Activated naive CD4-positive, alpha-beta T cell treated with anti-CD3 and anti-CD28 coated beads for 36 hours (primary cell): ENCODE measurements around the gene NAA10. TPM values are rescaled to one million over a fixed set of nuclear protein-coding genes. Genes with fewer than 3 reads are reported as not detected.

Experiments used
- CTCF ChIA-PET: fragments of 350-600 bp; sonication (Branson Sonifier 250); formaldehyde crosslinking; loops from one replicate; lab custom pipeline; 2021; ENCODE audit warnings: antibody characterized with exemption; lab: Charles Lee
- DNase-seq: peaks from one replicate; pipeline ENCODE4 v3.0.0-alpha.2; 2020
- H3K27ac Mint-ChIP-seq: one replicate; pipeline ENCODE4 v1.8.0; 2021; ENCODE audit warnings: mild to moderate bottlenecking, mixed read lengths
- H3K27me3 Mint-ChIP-seq: one replicate; pipeline ENCODE4 v1.8.0; 2021; ENCODE audit warnings: low read depth, mixed read lengths
- H3K36me3 Mint-ChIP-seq: one replicate; pipeline ENCODE4 v1.8.0; 2021; ENCODE audit warnings: low read depth, mixed read lengths
- H3K4me1 Mint-ChIP-seq: one replicate; pipeline ENCODE4 v1.8.0; 2021; ENCODE audit warnings: low read depth, mixed read lengths
- H3K4me3 Mint-ChIP-seq: one replicate; pipeline ENCODE4 v1.8.0; 2021; ENCODE audit warnings: mild to moderate bottlenecking, moderate library complexity, mixed read lengths
- H3K9me3 Mint-ChIP-seq: one replicate; pipeline ENCODE4 v1.8.0; 2021; ENCODE audit warnings: mixed read lengths
- intact Hi-C: fragments of 100-400 bp; cut with micrococcal nuclease; formaldehyde crosslinking; loops from one replicate; pipeline ENCODE4 v1.15.1; 2023
- total RNA-seq, 2 experiments: library from RNA; stranded (reverse); gene quantifications; one replicate each; pipeline ENCODE4 v1.2.3, GENCODE V29; 2021

NAA10 gene
- total RNA-seq, 2 experiments from 2014 or later, result 120 to 121 TPM

DNA sequence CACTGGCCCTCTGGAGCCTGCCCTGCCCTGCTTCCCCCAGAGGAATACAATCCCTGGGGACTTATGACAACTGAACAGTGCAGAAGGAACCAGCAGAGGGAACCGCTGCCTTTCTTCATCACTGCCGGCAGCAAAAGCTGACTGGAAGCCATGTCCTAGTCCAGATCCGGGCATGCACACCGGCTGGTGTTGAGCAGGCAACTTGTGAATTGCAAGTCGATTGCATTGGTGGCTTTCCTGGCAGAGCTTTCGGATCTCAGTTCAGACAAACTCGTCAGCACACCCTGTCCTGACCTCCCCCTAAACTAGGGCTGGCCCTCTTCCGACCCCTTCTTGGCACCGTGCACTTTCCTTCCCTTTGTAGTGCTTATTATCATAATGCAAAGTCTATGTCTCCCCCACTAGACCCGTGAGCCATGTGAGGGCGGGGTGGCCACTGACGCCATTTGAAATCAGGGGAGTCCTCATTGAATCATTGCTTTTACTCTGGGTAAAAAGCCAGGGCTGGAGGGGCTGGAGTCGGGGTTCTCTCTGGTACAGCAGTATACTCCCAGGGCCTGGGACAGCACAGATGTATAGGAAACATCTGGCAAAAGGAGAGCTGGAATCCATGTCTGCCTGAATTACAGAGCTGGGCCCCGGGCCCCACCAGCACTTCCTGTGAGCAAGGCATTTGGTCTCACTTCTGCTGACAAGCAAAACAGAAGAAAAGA is 10.5 kb downstream of the NAA10 start:
- peak; percentile 71 for DNase-seq
- H3K4me3 Mint-ChIP-seq, result peak overlapping the region; percentile 92
- intact Hi-C loops, result loop anchor here (1.0 to 2.0 kb wide), 3 partner anchors 23 to 200 kb away; partner anchors contain the start of genes ABCD1 and BCAP31
- H3K27me3 Mint-ChIP-seq, result no peaks in the 10 kb centered on the region
- H3K36me3 Mint-ChIP-seq, result peaks cover 25% of the 10 kb centered on the region
- H3K4me1 Mint-ChIP-seq, result peaks cover 27% of the 10 kb centered on the region
- no peaks in the 10 kb centered on the region for H3K9me3 Mint-ChIP-seq
- CTCF ChIA-PET, result interaction anchor here (0.7 to 10.6 kb wide), 6 partner anchors 9 to 449 kb away, joined by 3 to 82 read pairs (median 4); partner anchors contain the start of genes FLNA and RENBP
- peak overlapping the region; percentile 98 for H3K27ac Mint-ChIP-seq

DNA sequence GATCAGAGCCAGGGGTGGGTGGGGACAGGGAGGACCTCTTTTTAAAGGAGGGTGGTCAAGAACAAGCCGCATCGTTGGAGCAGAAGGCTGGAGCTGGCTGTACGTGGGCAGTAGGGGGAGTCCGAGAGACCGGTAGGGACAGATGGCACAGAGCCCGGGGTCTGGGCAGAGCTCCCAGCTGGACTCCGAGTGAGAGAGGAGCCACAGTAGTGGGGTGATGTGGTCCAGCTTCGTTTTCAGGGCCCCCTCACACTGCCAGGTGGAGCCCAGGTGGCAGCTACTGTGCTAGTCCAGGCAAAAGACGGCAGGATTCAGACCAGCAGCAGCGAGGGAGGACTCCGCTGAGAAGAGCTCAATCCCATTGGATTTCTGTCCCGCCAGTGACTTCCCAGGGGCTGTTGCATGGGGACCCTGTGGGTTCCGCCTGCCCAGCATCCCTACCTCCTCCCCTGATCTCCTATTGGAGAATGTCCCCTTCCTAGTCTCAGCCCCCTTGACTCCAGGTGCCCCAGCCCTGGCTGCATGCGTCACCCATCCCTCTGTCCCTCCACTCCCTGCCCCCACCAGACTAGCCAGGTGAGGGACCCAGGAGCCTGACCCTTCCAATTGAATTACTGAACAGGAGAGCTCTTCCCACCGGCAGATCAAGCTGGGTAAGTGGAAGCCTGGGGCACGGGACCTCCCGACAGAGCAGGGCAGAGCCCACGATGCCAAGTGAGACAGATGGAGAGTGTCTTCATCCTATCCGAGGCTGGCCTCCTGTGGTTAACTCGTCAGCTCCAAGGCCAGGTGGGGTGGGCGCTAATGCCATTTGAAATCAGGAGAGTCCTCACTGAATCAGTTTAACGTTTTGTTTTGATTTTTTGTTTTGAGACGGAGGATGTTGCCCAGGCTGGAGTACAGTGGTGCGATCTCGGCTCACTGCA is 11.6 kb downstream of the NAA10 start:
- H3K4me1 Mint-ChIP-seq, result peaks cover 22% of the 10 kb centered on the region
- H3K27me3 Mint-ChIP-seq, result no peaks in the 10 kb centered on the region
- intact Hi-C loops, result no loop called here
- CTCF ChIA-PET, result interaction anchor here (0.6 to 10.6 kb wide), 7 partner anchors 9 to 156 kb away, joined by 3 to 82 read pairs (median 4); partner anchors contain the start of gene RENBP
- H3K4me3 Mint-ChIP-seq, result peak overlapping the region; percentile 92
- H3K27ac Mint-ChIP-seq, result peak overlapping the region; percentile 98
- no peak for DNase-seq
- H3K36me3 Mint-ChIP-seq, result peaks cover 24% of the 10 kb centered on the region
- no peaks in the 10 kb centered on the region for H3K9me3 Mint-ChIP-seq

DNA sequence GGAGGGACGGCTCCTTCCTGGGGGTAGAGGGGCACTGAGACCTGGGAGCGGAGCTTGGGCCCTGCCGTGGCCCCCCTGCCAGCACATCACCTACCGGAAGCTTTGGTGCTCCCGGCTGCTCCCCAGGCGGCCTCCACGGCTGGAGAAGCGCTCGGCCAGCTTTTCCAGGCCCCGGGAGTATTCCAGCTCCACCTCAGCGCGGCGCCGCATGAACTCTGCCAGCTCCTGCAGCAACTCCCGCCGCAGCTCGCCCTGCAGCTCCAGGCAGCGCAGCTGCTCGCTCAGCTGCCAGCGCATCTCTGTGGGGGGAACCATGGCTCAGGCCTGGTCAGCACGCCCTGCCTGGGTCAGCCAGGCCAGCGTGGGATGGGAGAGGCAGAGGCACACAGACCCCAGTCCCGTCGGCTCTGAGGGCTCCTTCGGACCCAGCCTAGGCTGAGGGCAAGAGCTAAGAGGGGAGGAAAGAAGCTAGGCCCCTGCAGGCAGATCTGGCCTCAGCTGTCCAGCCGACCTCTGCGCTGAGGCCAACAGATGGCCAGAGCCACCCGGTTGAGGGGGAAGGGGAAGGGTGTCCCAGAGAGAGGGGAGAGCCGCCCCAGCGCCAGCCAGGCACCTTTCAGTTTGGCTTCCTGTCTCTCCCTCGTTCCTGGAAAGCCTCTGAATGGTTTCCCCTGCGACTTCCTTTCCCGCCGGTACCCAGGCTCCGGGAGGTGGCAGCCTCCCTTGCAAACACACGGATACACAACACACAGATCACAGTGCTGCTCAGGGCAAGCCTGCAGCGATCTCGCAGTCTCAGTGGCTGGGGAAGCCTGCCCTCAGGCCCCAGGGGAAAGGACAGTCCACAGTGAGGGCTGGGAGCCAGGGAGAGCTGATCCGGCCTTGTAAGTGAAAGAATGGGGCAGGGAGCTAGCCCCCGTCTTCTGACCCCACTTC is 13.1 kb downstream of the NAA10 start:
- intact Hi-C loops, result no loop called here
- Mint-ChIP-seq H3K4me1 (peaks cover 24% of the 10 kb centered on the region), H3K9me3 (no peaks in the 10 kb centered on the region), H3K36me3 (peaks cover 31% of the 10 kb centered on the region), H3K27me3 (no peaks in the 10 kb centered on the region), H3K4me3 (peak overlapping the region; percentile 92), H3K27ac (peak overlapping the region; percentile 98)
- CTCF ChIA-PET, result interaction anchor here (0.7 to 10.6 kb wide), 5 partner anchors 11 to 155 kb away, joined by 3 to 82 read pairs (median 4); partner anchors contain the start of gene RENBP
- peak; percentile 58 for DNase-seq

DNA sequence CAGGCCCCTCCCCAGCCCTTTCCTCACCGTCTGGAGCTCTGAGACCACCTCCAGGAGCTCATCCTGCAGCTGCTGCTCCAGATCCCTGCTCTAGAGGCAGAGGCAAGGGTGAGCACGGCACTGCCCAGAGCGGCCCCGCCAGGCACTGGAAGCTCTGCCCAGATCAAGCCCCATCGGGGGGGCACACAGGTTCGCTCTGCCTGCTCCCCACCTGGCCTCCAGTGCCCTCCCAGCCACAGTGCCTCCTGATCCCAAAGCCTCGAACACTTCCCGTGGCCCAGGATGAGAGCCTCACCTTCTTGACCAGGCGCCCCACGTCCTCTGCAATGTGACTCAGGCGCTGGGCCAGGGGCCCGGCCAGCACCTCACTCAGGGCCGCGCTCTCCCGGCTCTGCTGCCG is 13.8 kb downstream of the NAA10 start:
- Mint-ChIP-seq H3K9me3 (no peaks in the 10 kb centered on the region), H3K36me3 (peaks cover 34% of the 10 kb centered on the region), H3K4me3 (no peak overlapping the region), H3K27ac (no peak overlapping the region), H3K4me1 (peaks cover 24% of the 10 kb centered on the region), H3K27me3 (no peaks in the 10 kb centered on the region)
- no peak for DNase-seq
- intact Hi-C loops, result no loop called here
- CTCF ChIA-PET, result interaction anchor here (10.6 kb wide), 1 partner anchor 26 kb away, joined by 82 read pairs; the partner anchor contains the start of gene RENBP

DNA sequence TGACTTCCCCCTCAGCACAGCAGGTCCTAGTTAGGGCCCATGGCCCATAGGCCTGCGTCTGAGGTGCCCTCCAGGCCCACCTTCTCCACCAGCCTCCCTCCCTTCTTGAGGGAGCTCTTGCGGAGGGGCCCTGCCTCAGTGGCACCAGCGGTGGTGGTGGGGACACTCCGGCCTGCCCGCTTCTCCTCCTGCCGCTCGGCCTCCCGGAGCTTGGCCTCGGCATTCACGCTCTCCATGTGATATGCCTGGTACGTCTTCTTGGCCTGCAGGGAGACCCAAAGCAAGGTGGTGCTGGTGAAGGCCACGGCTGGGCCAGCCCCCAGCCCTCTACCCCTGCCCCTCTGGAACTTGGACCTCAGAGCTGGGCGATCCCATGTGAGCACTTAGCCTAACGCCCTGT is 14.3 kb downstream of the NAA10 start:
- Mint-ChIP-seq H3K36me3 (peaks cover 32% of the 10 kb centered on the region), H3K27ac (no peak overlapping the region), H3K27me3 (no peaks in the 10 kb centered on the region), H3K9me3 (no peaks in the 10 kb centered on the region), H3K4me1 (peaks cover 24% of the 10 kb centered on the region), H3K4me3 (no peak overlapping the region)
- CTCF ChIA-PET, result interaction anchor here (10.6 kb wide), 1 partner anchor 26 kb away, joined by 82 read pairs; the partner anchor contains the start of gene RENBP
- no peak for DNase-seq
- intact Hi-C loops, result no loop called here

DNA sequence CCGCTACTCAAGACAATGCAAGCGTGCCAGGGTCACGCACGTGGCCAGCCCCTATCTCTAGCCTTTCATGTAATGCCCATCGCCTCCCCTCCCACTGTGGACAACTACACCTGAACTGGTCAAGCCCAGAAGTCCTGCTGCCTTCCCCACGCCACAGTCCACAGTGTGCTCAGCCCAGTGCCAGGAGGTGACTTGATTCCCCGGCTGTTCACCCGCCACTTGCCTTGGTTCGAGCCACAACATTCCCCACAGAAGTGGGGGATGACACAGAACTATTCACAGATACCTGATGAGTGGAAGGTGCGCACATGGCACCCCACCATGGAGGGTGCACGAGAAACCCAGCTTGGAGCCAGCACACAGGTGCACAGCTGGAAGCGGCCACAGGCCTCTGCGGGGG is 15.6 kb downstream of the NAA10 start:
- H3K4me3 Mint-ChIP-seq, result no peak overlapping the region
- no peaks in the 10 kb centered on the region for H3K27me3 Mint-ChIP-seq
- CTCF ChIA-PET, result no interaction called here
- peaks cover 24% of the 10 kb centered on the region for H3K4me1 Mint-ChIP-seq
- intact Hi-C loops, result no loop called here
- H3K27ac Mint-ChIP-seq, result no peak overlapping the region
- no peak for DNase-seq
- H3K36me3 Mint-ChIP-seq, result peaks cover 27% of the 10 kb centered on the region
- H3K9me3 Mint-ChIP-seq, result no peaks in the 10 kb centered on the region

DNA sequence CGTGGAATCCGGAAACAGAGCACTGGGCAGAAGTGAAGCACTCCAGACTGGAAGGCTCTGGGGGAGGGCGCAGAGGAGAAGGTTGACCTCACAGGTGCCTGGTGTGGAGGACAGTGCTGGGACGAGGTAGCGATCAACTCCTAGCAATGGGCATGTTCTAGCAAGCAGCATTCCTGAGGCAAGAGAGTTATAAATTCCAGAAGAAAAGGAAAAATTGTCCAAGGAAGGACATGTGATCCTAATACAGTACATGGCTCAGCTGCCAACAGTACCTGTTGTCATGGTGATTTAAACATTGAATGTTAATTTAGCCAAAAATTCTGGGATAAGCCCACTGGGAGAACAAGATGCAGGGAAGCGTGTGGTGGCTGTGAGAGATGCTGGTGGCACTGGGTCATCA is 17.0 kb downstream of the NAA10 start:
- no peak overlapping the region for H3K4me3 Mint-ChIP-seq
- H3K27me3 Mint-ChIP-seq, result no peaks in the 10 kb centered on the region
- CTCF ChIA-PET, result no interaction called here
- no peaks in the 10 kb centered on the region for H3K9me3 Mint-ChIP-seq
- DNase-seq, result no peak
- H3K4me1 Mint-ChIP-seq, result peaks cover 17% of the 10 kb centered on the region
- intact Hi-C loops, result no loop called here
- peaks cover 24% of the 10 kb centered on the region for H3K36me3 Mint-ChIP-seq
- H3K27ac Mint-ChIP-seq, result no peak overlapping the region

DNA sequence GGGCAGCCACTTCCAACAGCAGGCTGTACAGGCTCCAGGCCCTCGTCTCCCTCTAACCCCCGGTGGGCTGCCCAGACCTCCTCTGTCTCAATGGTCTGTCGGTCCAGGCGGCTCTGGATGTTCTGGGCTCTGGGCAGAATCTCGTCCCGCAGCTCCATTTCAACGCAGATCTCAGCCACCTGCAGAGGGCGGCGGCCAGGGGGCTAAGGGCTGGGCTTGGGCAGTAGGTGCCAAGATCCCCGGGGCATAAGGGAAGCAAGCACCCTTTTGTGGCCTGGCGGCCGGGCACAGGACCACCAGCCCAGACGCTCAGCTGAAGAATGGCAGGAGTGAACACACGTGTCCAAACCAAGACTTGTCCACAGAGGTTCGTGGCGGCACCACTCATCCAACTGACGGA is 21.1 kb downstream of the NAA10 start:
- CTCF ChIA-PET, result no interaction called here
- intact Hi-C loops, result no loop called here
- peaks cover 11% of the 10 kb centered on the region for H3K4me1 Mint-ChIP-seq
- peaks cover 21% of the 10 kb centered on the region for H3K36me3 Mint-ChIP-seq
- DNase-seq, result no peak
- H3K4me3 Mint-ChIP-seq, result no peak overlapping the region
- H3K27ac Mint-ChIP-seq, result no peak overlapping the region
- H3K9me3 Mint-ChIP-seq, result no peaks in the 10 kb centered on the region
- H3K27me3 Mint-ChIP-seq, result no peaks in the 10 kb centered on the region

DNA sequence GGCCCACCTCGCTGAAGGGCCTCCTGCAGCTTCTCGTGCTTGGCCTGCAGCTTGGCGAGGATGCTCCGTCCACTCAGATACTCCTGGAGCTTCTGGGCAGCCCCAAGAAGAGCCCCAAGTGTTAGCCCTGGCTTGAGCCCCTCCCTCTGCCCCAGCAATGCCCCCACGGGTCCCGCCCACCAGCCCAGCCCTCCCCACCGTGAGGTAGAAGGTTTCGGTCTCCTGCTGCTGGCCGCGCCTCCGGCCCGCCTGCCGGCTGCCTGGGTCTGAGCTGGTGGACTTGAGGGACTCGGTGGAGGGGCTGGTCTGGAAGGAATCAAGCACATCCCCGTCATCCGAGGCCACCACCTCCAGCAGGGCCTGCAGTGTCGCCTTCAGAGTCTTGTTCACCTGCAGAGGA is 21.6 kb downstream of the NAA10 start:
- Mint-ChIP-seq H3K36me3 (peaks cover 20% of the 10 kb centered on the region), H3K9me3 (no peaks in the 10 kb centered on the region), H3K27ac (no peak overlapping the region), H3K4me1 (peaks cover 11% of the 10 kb centered on the region), H3K27me3 (no peaks in the 10 kb centered on the region), H3K4me3 (no peak overlapping the region)
- intact Hi-C loops, result no loop called here
- DNase-seq, result no peak
- CTCF ChIA-PET, result no interaction called here

DNA sequence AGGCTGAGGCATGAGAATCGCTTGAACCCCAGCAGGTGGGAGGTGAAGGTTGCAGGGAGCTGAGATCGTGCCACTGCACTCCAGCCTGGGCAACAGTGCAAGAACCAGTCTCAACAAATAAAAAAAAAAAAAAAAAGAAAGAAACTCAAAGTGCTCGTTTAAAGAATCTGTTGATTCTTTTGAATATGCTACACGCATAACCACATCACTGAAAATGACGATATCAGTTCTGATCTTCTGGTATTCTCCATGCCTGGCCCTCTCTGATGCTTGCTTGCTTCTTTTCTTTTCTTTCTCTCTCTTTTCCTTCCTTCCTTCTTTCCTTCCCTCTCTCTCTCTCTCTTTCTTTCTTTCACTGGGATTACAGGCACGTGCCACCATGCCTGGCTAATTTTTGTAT is 23.0 kb downstream of the NAA10 start:
- no peaks in the 10 kb centered on the region for H3K9me3 Mint-ChIP-seq
- H3K4me3 Mint-ChIP-seq, result no peak overlapping the region
- H3K36me3 Mint-ChIP-seq, result peaks cover 12% of the 10 kb centered on the region
- no peak for DNase-seq
- peaks cover 8% of the 10 kb centered on the region for H3K4me1 Mint-ChIP-seq
- no peaks in the 10 kb centered on the region for H3K27me3 Mint-ChIP-seq
- intact Hi-C loops, result no loop called here
- no peak overlapping the region for H3K27ac Mint-ChIP-seq
- CTCF ChIA-PET, result no interaction called here

DNA sequence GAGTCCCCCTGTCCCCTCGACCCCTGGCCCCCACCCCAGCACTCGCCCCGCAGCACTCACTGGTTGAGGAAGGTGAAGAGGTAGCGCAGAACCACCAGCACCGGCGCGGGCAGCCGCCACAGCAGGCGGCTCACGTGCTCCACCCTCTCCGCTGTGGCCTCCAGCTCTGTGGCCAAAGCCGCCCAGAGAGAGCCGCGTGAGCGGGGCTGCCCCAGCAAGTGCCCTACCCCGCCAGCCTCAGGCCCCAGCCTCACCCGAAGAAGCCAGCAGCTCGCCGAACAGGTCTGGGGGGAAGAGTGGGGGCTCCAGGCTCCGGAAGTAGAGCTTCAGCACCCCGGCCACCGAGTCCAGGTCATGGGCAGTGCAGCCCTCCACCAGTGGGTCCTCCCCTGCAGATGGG is 24.4 kb downstream of the NAA10 start:
- DNase-seq, result no peak
- peaks cover 8% of the 10 kb centered on the region for H3K4me1 Mint-ChIP-seq

More for the DNA sequence above, 24.4 kb downstream of the NAA10 start:
- CTCF ChIA-PET, result interaction anchor here (0.6 kb wide), 1 partner anchor 73 kb away, joined by 5 read pairs; no protein-coding TSS in a partner anchor
- intact Hi-C loops, result no loop called here
- Mint-ChIP-seq H3K27me3 (no peaks in the 10 kb centered on the region), H3K9me3 (no peaks in the 10 kb centered on the region), H3K4me3 (no peak overlapping the region), H3K36me3 (peaks cover 10% of the 10 kb centered on the region), H3K27ac (no peak overlapping the region)
